GM21723 (cell line): ENCODE results near the gene UBA1.

Experiments used
- ATAC-seq: cut with Tn5 transposase; IDR thresholded peaks from one replicate; pipeline ENCODE4 v1.9.1; 2021; ENCODE audit warnings: mild to moderate bottlenecking, moderate library complexity; ENCODE audit not compliant: unreplicated experiment

The UBA1 gene

GRCh38 chrX:47169726-47170515 lies 23.7 kb upstream of the UBA1 start:
- no peak for ATAC-seq

- no peak for ATAC-seq
Observed at GRCh38 chrX:47170861-47171692, 22.6 kb upstream of the UBA1 start.

- ATAC-seq: no peak
Observed at GRCh38 chrX:47171996-47172395, 21.6 kb upstream of the UBA1 start.

GRCh38 chrX:47172549-47172948 lies 21.1 kb upstream of the UBA1 start:
- no peak for ATAC-seq

- no peak for ATAC-seq
Observed at GRCh38 chrX:47172971-47173792, 20.4 kb upstream of the UBA1 start.

GRCh38 chrX:47174376-47174775 lies 19.3 kb upstream of the UBA1 start:
- no peak for ATAC-seq

- ATAC-seq: no peak
Observed at GRCh38 chrX:47174846-47175587, 18.6 kb upstream of the UBA1 start.

GRCh38 chrX:47175588-47175980 lies 18.0 kb upstream of the UBA1 start:
- no peak for ATAC-seq

GRCh38 chrX:47176101-47176740 lies 17.4 kb upstream of the UBA1 start:
- no peak for ATAC-seq

GRCh38 chrX:47177079-47177478 lies 16.6 kb upstream of the UBA1 start:
- no peak for ATAC-seq

- no peak for ATAC-seq
Observed at GRCh38 chrX:47178337-47178736, 15.3 kb upstream of the UBA1 start.

- no peak for ATAC-seq
Observed at GRCh38 chrX:47179221-47179927, 14.3 kb upstream of the UBA1 start.

- no peak for ATAC-seq
Observed at GRCh38 chrX:47179928-47180255, 13.7 kb upstream of the UBA1 start.

- ATAC-seq: no peak
Observed at GRCh38 chrX:47180346-47180745, 13.3 kb upstream of the UBA1 start.

GRCh38 chrX:47181301-47181700 lies 12.3 kb upstream of the UBA1 start:
- no peak for ATAC-seq

GRCh38 chrX:47182106-47182700 lies 11.4 kb upstream of the UBA1 start:
- no peak for ATAC-seq

GRCh38 chrX:47184486-47184885 lies 9.1 kb upstream of the UBA1 start:
- no peak for ATAC-seq

GRCh38 chrX:47185241-47185640 lies 8.4 kb upstream of the UBA1 start:
- no peak for ATAC-seq

GRCh38 chrX:47186096-47186740 lies 7.4 kb upstream of the UBA1 start:
- ATAC-seq: no peak
